Lower leg skin (tissue), 3 donors: ENCODE results near the gene TMEM134.

Experiments
- POLR2A ChIP-seq, 2 donors: fragments of 450-650 bp; IDR thresholded peaks; one replicate each; pipeline ENCODE4 v1.6.1; 2016 to 2017; ENCODE audit warnings: antibody characterized with exemption in 2 of 2, mild to moderate bottlenecking in 1 of 2, moderate library complexity in 1 of 2
- TF ChIP-seq, protein P1 (sequence below), 3 donors: fragments of 450-650 bp; IDR thresholded peaks; one replicate each; pipeline ENCODE4 v1.5.1; 2016; ENCODE audit warnings: antibody characterized with exemption in 3 of 3, mild to moderate bottlenecking in 3 of 3, moderate library complexity in 2 of 3

DNA sequence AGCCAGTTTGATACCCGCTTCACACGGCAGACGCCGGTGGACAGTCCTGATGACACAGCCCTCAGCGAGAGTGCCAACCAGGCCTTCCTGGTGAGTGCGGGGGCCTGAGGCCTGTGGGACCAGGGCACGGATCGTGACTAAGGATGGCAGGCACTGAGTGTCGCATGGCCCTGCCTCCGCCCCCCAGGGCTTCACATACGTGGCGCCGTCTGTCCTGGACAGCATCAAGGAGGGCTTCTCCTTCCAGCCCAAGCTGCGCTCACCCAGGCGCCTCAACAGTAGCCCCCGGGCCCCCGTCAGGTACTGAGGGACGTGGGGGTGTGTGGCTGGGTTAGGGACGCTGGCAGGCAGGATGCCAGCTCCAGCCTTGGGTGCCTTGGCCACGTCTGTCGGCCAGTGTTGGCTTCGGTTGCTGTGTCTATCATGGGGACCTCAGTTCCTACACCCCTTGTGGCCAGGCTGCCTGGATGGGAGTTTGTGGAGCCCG, 34.6 kb downstream of the TMEM134 start:
- no peak for TF ChIP-seq POLR2A (IDR thresholded peaks at IDR 0.05)
- TF ChIP-seq, protein P1, sequence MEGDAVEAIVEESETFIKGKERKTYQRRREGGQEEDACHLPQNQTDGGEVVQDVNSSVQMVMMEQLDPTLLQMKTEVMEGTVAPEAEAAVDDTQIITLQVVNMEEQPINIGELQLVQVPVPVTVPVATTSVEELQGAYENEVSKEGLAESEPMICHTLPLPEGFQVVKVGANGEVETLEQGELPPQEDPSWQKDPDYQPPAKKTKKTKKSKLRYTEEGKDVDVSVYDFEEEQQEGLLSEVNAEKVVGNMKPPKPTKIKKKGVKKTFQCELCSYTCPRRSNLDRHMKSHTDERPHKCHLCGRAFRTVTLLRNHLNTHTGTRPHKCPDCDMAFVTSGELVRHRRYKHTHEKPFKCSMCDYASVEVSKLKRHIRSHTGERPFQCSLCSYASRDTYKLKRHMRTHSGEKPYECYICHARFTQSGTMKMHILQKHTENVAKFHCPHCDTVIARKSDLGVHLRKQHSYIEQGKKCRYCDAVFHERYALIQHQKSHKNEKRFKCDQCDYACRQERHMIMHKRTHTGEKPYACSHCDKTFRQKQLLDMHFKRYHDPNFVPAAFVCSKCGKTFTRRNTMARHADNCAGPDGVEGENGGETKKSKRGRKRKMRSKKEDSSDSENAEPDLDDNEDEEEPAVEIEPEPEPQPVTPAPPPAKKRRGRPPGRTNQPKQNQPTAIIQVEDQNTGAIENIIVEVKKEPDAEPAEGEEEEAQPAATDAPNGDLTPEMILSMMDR (IDR thresholded peaks at IDR 0.05) = no peak
